GM21723 (cell line): ENCODE results near the gene SNUPN.

ENCODE experiments used
- ATAC-seq: cut with Tn5 transposase; IDR thresholded peaks from one replicate; pipeline ENCODE4 v1.9.1; 2021; ENCODE audit warnings: mild to moderate bottlenecking, moderate library complexity; ENCODE audit not compliant: unreplicated experiment

SNUPN gene

DNA sequence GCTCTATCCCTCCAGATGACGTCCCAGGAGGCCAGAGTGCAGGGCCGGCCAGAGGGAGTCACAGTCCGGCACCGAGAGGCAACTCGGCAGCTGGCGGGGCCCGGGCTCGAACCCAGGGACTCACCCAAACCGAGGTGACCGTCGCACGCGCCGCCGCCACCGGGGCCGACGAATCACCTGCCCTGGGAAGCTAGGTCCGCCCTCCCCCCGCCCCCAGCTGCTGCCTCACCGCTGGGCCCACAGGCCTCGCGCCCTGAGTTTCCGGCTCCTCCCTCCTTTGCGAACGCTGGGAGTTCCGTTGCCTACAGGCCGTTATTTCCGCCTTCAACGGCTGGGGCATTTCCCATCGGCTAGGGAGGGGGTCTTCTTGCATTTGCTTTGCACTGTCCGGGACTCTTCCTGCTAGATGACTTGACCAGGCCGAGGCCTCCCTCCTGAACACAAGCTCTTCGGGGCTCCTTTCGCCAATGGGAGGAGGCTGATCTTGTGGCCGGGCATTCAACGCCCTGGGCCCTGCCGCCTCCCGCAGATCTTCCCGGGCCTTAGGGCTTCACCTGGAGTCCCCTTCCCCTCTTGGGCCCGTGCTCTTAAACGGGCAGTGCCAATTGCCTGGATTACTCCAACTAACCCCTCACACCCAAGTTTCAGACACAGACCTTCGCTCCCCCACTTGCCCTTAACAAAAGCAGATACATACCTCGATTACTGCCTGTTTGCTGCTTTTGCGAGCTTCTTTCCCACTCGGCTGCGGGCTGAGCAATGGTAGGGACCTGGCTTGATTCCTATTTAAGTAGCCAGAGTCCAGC, at the start of gene SNUPN:
TSS of gene SNUPN (minus strand) at position 184 of the 806 bp plus-strand sequence. CDS start 4,674 bp downstream, outside the sequence.
- ATAC-seq: peak; percentile 74

DNA sequence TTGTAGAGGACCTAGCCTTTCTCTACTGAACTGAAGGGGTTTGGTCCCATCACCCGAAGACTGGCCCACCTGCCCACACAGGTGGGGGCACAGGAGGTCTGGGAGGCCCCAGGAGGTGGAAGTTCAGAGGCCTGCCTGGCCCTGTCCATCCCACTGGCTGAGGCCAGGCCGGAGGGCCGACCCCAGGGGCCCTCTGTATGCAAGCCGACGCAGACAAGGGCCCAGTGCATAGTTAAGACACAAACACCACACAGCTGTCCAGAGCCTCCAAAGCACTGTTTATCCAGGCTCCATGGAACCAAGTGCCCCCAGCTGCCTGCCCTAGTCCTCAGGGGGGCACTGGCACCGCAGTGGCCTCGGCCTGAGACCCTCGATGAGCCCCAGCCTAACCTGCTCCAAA, 48.8 kb upstream of the SNUPN start:
- ATAC-seq: no peak

DNA sequence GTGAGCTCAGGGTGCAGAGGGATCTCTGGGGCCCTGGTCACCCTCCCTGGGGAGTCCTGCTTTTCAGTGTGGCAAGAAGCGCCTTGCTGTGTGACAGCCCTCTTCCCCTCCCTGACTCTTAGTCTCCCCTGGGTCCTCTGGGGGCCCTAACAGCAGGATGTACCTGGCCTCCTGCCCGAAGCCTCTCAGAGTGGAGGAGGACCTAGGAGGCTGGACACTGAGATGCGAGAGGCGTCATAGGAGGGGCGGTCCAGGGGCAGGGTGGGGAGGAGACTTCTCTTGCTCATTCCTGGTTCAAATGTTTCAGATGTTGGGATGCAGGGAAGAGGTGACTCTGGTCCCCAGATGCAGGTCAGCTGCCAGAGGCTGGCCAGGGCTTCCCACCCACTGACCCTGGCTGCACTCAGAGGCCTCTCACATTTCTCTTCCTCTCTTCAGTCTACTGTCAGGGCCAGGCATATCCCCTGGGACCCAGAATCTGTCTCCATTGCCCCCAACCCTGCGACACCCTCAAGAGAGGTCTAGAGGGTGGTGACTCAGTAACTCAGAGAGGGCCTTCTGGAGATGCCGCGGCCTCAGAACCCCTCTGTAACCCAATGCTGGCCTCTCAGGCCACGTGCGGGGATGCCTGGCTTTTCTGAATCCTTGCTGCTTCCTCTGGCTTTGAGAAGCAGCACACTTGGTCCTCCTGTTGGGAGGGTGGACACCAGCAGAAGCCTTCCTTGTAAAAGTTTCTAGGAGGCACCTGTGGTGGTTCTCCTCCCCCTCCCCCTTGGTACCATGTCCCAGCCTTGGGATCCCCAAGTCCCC, 48.1 kb upstream of the SNUPN start:
- no peak for ATAC-seq

DNA sequence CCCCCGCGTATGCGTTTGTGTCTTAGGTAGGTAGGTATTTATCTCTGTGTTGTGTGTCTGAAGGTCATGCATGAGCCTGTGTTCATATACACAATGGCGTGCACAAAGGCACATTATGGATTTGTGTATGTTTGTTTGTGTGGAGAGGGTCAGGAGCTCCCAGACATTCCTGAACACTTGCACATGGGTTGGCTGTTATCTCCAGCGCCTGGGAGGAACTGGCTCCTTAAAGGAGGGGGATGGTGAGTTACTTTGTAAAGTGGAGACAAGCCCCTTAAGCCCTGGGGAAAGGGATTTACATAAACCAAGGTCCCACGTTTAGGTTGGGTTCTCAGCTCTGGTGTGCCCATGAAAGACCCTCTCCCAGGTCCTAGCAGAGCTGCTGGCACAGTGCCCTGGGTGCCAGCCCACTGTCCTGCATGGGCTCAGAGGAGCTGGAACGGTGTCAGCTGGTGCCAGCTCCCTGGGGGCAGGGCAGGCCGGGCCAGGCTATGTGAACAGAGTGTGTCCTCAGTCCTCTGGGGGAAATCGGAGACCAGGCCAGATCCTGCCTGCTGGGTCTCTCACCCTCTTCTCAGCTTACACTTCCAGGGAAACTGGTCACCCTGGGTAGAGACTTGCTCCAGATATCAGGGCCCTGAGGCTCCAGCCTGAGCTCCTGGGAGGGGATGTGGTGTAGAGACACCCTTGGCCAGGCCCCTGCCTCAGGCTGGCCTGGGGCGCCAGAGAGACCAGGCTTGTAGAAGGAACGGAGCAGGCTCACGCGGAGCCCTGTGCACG, 47.3 kb upstream of the SNUPN start:
- no peak for ATAC-seq

DNA sequence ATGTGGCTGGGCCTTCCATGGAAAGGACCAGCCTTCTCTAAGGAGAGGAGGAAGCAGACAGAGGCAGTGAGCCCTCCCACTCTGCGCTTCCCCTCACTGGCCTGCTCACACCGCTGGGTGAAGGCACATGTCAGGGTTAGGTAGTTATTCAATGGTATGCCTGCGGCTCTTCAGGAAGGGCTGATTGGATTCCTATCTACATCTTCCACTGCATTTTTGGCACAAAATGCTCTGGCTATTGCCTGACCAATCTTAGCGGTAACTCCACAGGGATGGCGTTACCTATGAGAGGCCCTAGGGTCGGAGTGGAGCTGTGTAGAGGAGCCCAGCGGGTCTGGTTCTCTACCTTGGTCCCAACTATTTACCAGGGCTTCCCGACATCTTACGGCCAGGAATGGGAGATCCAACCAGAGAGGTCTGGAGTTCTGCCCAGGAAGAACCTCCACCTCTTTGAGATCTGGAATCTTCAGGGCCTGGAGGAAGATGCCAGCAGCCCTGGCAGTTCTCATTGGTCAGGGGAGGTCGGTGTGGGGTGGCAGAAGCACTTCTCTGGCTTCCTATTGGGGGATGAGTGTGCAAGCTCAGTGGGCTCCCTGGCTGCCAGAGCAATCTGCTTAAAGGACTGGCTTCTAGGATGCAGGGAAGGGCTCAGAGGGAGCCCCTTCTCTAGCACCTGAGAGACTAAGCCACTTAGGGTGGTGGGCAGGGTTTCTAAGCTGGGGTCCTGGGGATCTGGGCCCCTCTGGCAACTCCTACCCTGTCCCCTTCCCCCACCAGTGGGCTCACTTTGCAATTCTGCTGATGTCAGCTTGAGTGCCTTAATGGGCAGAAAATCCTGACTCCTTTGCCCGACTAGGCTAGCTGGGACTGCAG, 46.4 kb upstream of the SNUPN start:
- ATAC-seq: no peak

DNA sequence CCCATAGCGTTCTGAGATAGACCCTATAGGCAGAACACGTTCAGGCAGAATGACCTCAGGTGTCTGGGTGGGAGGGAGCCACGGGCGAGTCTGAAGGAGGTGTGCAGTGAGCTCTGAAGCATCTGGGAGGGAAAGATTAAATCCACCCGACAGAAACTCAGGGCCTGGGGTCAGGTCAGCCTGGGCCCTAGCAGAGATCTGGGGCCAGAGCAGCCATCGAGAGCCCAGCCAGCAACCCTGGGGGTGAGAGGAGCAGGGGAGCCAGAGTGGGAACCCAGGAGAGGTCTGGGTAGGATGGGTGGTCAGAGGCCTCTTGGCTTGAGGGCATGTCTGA, 44.3 kb upstream of the SNUPN start:
- no peak for ATAC-seq

DNA sequence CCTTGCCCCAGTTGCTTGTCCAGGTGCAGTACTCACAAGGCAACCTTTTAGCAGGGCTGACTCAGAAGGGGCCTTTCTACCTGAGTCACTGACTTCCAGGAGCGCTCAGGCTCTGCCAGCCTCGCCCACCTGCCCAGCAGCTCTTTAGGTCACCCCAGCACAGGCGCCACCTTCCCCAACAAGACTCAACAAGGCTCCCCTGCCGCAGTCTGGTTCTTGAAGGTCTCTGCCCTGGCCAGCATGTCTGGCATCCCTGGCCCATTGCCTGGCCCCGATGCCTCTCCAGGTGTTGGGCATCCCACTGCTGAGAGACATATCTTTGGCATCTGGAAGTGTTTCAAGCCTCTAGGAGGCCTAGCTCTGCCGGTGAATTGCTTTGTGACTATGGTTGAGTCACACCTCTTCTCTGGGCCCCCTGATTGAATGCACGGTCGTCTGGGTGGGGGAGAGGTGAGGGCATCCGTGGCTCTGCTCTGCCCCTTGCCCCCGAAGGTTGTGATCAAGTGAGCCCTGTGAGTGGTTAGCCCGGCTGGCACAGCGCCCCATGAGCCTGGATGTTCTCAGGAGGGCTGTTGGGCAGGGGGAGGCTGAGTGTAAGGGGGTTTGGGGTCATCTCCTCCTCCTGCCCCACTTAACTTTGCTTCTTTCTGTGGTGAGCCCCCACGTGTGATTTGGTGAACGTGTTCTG, 43.8 kb upstream of the SNUPN start:
- no peak for ATAC-seq

DNA sequence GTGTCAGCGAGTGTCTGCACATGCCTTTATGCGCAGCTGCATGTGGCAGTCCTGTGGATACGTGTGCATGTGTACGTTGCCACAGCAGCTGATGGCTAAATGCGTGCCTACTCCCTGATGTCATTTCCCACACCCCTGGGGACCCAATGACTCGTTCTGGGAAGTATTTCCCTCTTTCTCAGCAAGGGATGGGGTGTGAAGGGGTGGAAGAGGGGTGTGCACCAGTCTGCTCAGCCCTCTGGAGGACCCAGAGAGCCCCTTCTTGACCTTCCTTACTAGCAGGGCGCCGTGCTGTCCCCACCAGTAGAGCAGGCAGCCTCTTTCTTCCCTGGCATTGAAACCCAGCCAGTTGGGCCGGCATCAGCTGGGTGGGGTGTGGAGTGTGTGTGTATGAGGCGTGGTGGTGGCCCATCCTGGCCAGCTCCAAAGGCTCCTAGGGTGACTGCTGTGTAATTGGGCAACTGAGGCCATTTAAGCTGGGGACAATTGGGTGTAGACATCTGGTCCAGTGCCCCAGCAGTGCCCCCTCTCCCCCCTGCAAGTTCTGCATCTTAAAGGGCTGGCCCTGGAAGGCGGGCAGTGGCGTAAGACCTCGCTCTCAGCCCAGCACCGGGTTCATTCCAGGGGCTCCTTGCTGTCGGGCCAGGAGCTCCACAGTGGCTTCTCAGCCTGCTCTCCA, 41.4 kb upstream of the SNUPN start:
- ATAC-seq: no peak

DNA sequence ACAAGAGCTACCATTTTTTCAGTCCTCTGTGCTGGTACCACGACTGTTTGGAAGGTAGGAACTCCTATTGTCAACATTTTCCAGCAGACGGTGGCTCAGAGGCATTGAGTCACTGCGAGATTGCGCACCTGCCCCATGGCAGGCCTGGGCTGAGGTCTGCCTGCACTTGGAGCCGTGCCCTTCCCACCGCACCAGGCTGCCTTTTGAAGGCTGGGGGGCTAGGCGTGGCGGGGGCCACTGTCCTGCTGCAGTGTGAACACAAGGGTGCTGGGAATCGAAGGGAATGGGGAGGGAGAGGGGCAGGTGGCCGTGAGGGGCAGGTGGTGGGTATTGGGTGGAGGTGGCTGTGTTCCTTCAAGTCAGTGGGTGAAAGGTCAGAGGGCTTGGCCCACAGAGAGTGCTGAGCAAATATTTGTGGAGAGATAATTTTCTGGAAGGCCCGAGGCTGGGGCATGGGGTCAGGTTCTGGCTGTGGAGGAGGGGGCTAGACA, 38.5 kb upstream of the SNUPN start:
- ATAC-seq: no peak

DNA sequence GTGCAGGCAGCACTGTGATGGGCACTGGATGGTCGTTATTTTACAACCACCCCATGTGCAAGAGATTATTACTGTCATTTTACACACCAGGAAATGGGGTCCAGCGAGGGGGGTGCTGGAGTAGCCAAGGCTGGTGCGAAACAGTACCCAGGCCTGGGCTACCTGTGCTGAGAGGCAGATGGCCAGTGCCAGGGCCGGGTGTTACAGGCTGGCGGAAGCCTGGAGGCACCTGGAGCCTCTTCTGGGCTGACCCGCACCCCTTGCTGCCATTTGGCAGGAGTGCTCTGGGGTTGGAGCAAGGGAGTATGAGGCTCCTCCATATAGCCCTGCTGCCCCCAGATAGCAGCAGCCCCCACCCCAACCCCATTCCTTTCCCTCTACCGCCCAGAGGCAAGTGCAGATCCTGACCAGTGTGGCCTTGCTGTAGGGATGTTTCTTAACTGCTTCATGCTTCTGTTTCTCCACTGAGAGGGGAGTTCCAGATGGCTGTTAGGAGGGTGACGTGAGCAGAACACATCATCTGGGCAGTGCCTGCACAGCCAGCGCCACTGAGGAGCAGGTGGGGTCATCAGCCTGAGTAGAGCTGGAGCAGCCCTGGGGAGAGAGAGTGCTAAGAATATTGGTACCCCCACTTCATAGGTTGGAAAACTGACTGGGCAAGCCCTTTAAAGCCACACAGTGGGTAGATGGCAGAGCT, 37.4 kb upstream of the SNUPN start:
- no peak for ATAC-seq

DNA sequence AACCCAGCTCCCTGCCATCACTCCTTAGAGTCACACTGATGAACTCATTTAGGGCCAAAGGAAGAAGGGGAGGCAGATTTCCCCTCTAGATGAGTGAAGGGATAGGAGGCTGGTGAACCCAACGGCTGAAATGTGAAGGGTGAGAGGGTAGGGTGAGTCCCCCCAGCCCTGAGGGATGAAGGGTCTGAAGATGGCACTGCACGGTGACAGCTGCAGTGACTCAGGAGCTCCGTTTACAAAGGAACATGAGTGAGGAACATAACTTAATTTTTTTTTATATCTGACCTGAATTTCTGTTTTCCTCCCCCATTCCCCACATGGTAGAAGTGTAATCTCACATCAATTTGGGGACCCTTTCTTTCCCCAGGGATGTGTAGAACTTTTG, 36.2 kb upstream of the SNUPN start:
- no peak for ATAC-seq

DNA sequence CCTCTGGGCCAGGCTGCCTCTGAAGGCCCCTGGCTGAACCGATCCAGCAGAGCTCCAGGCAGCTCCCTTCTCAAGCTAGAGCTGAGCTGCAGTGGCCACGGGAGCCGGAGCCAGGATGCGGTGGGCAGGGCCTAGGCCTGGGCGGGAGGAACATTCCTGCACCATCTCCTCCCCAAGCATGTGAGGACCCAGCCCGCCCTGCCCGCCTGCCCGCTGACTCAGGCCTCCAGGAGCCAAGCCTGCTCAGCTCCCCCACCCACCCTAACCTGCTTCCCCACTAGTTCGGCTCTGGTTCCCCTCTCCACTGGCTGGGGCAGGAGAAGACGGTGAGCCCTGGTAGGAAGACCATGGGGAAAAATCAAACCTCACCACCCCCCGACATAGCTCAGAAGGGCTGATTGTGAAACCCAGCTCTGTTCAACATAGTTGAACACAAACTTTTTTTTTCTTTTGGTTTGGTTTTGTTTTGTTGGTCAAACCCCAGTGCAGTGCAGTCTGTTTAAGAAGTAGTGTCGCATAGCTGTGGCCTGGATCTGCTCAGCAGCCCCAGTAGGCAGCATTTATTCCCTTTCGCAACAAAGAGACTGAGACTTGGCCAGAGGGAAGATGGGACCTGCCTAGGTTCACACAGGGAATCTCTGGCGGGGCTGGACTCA, 35.7 kb upstream of the SNUPN start:
- ATAC-seq: no peak

DNA sequence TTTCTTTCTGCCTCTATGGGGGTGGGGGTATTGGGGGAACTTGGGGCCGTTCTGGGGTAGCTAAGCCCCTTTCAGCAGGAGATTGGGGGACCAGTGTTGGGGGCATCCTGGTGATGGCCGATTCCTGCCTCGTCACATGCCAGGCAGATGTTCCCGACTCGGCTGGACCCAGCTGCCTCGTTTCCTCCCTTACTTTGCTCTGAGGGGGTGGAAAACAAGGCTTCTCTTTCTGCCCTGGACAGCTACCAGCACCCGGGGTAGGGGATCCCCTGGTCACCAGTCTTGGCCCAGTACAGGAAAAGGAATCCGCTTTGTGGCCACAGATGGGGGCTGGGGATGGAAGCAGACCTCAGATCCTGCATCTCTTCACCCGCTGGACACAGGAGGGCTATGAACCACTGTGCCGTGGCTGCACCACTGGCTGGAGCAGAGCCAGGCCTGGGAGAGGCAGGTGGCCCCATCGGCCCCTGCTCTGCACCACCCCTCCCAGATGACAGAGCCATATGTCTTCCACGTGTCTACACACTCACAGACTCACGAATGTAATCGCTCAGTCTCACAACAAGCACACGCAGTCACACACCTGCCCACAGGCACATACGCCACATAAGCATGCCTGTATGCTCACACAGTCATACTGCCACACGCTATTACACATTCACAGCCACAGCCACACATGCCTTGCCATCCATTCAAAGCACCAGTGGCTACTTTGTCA, 34.6 kb upstream of the SNUPN start:
- ATAC-seq: no peak

DNA sequence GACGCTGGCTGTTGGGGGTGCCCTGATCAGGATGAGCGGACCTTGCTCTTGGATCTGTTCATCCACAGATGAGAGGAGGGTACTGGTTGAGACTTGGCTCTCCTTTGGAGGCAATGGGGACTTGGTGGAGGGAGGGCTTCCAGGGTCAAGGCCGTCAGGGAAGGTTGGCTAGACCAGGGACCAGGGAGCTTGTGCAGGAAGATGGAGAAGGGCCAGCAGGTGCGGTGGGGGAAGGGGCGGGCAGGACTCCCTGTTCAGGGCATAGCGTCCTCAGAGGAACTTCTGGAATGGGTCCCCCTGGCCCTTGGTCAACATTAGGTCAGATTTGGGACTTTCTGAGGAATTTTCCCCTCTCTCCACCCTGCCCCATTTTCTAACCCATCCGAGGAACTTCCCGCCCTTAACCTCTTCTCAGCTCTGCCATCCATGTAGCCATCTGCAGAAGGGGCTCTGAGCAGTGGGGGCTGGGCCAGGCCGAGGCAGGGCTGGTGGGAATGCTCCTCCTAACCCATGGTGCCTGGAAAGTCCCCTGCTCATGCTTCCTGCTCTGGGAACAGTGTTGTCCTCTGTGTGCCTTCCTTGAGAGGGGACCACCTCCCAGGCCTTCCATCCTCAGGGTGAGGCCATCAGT, 33.7 kb upstream of the SNUPN start:
- no peak for ATAC-seq

DNA sequence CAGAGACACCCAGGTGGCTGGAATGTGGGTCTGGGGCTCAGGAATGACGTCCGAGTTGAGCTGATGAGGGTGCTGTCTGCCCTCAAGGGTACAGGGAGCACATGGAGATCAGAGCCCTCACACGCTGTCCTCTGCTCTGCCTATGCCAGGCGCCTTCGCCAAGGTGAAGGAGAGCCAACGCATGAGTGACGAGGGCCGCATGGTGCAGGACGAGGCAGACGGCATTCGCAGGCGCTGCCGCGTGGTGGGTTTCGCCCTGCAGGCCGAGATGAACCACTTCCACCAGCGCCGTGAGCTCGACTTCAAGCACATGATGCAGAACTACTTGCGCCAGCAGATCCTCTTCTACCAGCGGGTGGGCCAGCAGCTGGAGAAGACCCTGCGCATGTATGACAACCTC, 31.3 kb upstream of the SNUPN start:
- ATAC-seq: no peak

DNA sequence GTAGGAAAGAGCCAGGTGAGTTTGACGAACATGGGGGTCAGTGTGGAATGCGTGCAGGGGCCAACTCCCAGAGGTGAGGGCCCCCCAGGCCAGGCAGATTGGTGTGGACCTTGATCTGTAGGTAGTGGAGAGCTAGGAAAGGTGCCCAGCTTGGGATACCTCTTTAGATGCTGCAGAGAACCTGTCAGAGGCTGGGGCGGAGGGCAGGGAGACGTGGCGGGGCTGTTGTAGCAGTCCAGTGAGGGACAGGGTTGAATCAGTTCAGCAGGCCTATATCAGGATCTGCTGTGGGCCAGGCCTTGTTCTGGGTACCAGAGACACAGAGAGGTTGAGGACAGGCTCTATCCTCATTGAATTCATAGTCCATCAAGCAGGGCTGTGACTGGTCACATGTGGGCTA, 30.8 kb upstream of the SNUPN start:
- ATAC-seq: no peak

DNA sequence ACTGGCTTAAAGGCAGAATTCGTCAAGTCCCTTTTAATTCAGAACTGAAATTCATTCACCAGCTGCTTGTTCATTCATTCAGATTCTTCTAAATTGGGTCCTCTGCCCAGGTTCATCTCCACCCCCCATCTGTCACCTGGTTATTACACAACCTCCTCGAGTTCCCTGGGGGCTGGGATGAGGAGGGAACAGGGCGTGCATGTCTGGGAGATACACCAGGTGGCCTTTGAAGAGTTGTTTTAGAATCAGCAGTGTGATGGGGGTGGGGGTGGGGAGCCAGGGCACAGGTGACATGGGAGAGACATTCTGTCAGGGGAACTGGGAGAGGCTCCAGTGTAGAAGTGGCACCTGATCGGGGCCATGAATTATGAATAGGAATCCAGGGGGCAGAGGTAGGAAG, 30.4 kb upstream of the SNUPN start:
- ATAC-seq: no peak
